Esophagus muscularis mucosa (tissue), 4 donors: Measurements from ENCODE around the gene ERMARD. TPM values are rescaled to one million over a fixed set of nuclear protein-coding genes. Genes with fewer than 3 reads are reported as not detected.

Experiments used
- DNase-seq: peaks from one replicate; pipeline ENCODE4 v3.0.0-alpha.2; 2017; ENCODE audit errors: extremely low spot score
- H3K27ac ChIP-seq, 4 donors: fragments of 200-600 bp; sonication (generic); replicated peaks in 1 of 4; 1 replicate in 3 of 4; 2 replicates in 1 of 4; pipeline ENCODE4 v1.5.1; 2016 to 2019; ENCODE audit warnings: mild to moderate bottlenecking in 1 of 4
- H3K27me3 ChIP-seq, 4 donors: fragments of 200-600 bp; sonication (generic); one replicate each; pipeline versions ENCODE4 v1.5.1 to v1.6.0; 2016 to 2019
- H3K36me3 ChIP-seq, 4 donors: fragments of 200-600 bp; sonication (generic); one replicate each; pipeline ENCODE4 v1.5.1; 2016 to 2019
- H3K4me1 ChIP-seq, 4 donors: fragments of 200-600 bp; sonication (generic); one replicate each; pipeline ENCODE4 v1.5.1; 2016 to 2019
- H3K4me3 ChIP-seq, 4 donors: fragments of 200-600 bp; sonication (generic); 1 replicate in 2 of 4; 2 replicates in 2 of 4; pipeline ENCODE4 v1.5.1; 2016 to 2019; ENCODE audit warnings: mild to moderate bottlenecking in 4 of 4, moderate library complexity in 1 of 4
- H3K9me3 ChIP-seq, 4 donors: fragments of 200-600 bp; sonication (generic); 1 replicate in 3 of 4; 2 replicates in 1 of 4; pipeline ENCODE4 v1.5.1; 2016 to 2019
- EP300 ChIP-seq: sonication (generic); formaldehyde crosslinking; IDR thresholded peaks from one replicate; pipeline ENCODE4 v1.6.1; 2017; ENCODE audit warnings: antibody characterized with exemption
- POLR2A ChIP-seq: fragments of 450-650 bp; IDR thresholded peaks from one replicate; pipeline ENCODE4 v1.6.1; 2017; ENCODE audit warnings: antibody characterized with exemption, moderate library complexity, mild to moderate bottlenecking, low read depth
- POLR2AphosphoS5 ChIP-seq, 2 donors: sonication (generic); formaldehyde crosslinking; IDR thresholded peaks; one replicate each; pipeline ENCODE4 v1.6.1; 2017; ENCODE audit warnings: antibody characterized with exemption in 2 of 2
- WGBS: methylation state at CpG from one replicate; pipeline ENCODE4 v1.1.5; 2018; 5-methylcytosine and 5-hydroxymethylcytosine counted together
- intact Hi-C: fragments of 100-400 bp; cut with DNase I; formaldehyde crosslinking; loops from one replicate; pipeline ENCODE4 v1.15.1; 2023
- total RNA-seq, 4 donors: library from RNA; depleted of rRNA; stranded (reverse); fragments of >200 nt; gene quantifications; one replicate each; pipeline versions ENCODE4 v1.1.0 to v1.2.1, GENCODE V29; 2016
- TF ChIP-seq, protein P1 (sequence below), 3 experiments: fragments of 200-600 bp in 2 of 3; fragments of 450-650 bp in 1 of 3; sonication (generic) in 2 of 3; IDR thresholded peaks; one replicate each; pipeline ENCODE4 v1.5.1; 2017 to 2019; ENCODE audit warnings: antibody characterized with exemption in 3 of 3, mild to moderate bottlenecking in 2 of 3, moderate library complexity in 1 of 3

The ERMARD gene
- total RNA-seq, 4 donors from 2014 or later: 9.6 to 13.3 (median 12.4) TPM

DNA sequence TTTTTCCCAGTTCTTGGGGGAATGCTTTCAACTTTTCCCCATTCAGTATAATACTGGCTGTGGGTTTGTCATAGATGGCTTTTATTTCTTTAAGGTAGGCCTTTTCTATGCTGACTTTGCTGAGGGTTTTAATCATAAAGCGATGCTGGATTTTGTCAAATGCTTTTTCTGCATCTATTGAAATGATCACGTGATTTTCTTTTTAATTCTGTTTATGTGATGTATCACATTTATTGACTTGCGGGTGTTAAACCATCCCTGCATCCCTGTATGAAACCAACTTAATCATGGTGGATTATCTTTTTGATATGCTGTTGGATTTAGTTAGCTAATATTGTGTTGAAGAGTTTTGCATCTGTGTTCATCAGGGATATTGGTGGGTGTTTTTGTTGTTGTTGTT, 65.6 kb downstream of the ERMARD start:
- Histone ChIP-seq H3K9me3 (peaks cover 0 to 11% (median 4%) of the 10 kb centered on the region in 4 donors), H3K27ac (no peak overlapping the region), H3K27me3 (no peaks in the 10 kb centered on the region), H3K4me3 (no peak overlapping the region), H3K4me1 (no peaks in the 10 kb centered on the region), H3K36me3 (no peaks in the 10 kb centered on the region)
- intact Hi-C loops: no loop called here
- TF ChIP-seq, protein P1, sequence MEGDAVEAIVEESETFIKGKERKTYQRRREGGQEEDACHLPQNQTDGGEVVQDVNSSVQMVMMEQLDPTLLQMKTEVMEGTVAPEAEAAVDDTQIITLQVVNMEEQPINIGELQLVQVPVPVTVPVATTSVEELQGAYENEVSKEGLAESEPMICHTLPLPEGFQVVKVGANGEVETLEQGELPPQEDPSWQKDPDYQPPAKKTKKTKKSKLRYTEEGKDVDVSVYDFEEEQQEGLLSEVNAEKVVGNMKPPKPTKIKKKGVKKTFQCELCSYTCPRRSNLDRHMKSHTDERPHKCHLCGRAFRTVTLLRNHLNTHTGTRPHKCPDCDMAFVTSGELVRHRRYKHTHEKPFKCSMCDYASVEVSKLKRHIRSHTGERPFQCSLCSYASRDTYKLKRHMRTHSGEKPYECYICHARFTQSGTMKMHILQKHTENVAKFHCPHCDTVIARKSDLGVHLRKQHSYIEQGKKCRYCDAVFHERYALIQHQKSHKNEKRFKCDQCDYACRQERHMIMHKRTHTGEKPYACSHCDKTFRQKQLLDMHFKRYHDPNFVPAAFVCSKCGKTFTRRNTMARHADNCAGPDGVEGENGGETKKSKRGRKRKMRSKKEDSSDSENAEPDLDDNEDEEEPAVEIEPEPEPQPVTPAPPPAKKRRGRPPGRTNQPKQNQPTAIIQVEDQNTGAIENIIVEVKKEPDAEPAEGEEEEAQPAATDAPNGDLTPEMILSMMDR (IDR thresholded peaks at IDR 0.05): no peak
- TF ChIP-seq EP300 (no peak), POLR2A (no peak), POLR2AphosphoS5 (IDR thresholded peaks at IDR 0.05) (no peak)
- WGBS: 95% methylated on average over 3 of the region's 3 CpGs
- no peak for DNase-seq

- Histone ChIP-seq H3K4me3 (no peak overlapping the region), H3K9me3 (peaks cover 0 to 11% (median 3%) of the 10 kb centered on the region in 4 donors), H3K36me3 (no peaks in the 10 kb centered on the region), H3K27ac (no peak overlapping the region), H3K4me1 (no peaks in the 10 kb centered on the region), H3K27me3 (peaks cover 0 to 12% (median 0%) of the 10 kb centered on the region in 4 donors)
- TF ChIP-seq, protein P1 (IDR thresholded peaks at IDR 0.05): no peak
- no peak for TF ChIP-seq POLR2A
- no peak for TF ChIP-seq EP300
- no peak for TF ChIP-seq POLR2AphosphoS5 (IDR thresholded peaks at IDR 0.05)
- peak; percentile 42 for DNase-seq
- 86% methylated on average over 2 of the region's 2 CpGs for WGBS
- intact Hi-C loops: no loop called here
Measured at GRCh38 chr6:169820358-169820757, 68.9 kb downstream of the ERMARD start.

DNA sequence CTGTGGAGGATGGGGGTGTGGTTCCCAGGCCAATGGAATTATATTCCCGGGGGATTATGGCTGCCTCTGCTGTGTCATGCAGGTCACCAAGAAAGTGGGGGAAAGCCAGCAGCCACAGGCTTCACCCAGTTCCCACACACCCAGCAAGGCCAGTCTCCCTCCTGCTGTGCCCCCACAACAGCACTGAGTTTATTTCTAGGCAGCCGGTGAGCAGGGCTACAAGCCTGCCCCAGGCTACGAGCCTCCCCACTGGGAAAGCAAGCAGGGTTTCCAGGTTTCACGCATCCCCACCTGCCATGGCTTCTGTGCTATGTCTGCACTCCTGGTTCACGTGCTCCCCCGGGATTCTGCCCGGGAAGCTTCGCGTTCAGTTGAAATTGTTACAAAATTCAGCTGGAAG, 72.6 kb downstream of the ERMARD start:
- TF ChIP-seq, protein P1 (IDR thresholded peaks at IDR 0.05): no peak
- TF ChIP-seq EP300 (no peak), POLR2A (no peak), POLR2AphosphoS5 (IDR thresholded peaks at IDR 0.05) (no peak)
- H3K4me3 ChIP-seq: no peak overlapping the region
- H3K9me3 ChIP-seq: peaks cover 0 to 4% (median 0%) of the 10 kb centered on the region in 4 donors
- 87% methylated on average over 9 of the region's 9 CpGs for WGBS
- peaks cover 0 to 22% (median 0%) of the 10 kb centered on the region in 4 donors for H3K27me3 ChIP-seq
- H3K36me3 ChIP-seq: no peaks in the 10 kb centered on the region
- intact Hi-C loops: no loop called here
- H3K27ac ChIP-seq: no peak overlapping the region
- peak; percentile 81 for DNase-seq
- no peaks in the 10 kb centered on the region for H3K4me1 ChIP-seq

- intact Hi-C loops: no loop called here
- no peak overlapping the region for H3K27ac ChIP-seq
- no peaks in the 10 kb centered on the region for H3K4me1 ChIP-seq
- peaks cover 0 to 4% (median 0%) of the 10 kb centered on the region in 4 donors for H3K9me3 ChIP-seq
- H3K4me3 ChIP-seq: no peak overlapping the region
- peak; percentile 79 for DNase-seq
- H3K36me3 ChIP-seq: no peaks in the 10 kb centered on the region
- TF ChIP-seq POLR2AphosphoS5 (IDR thresholded peaks at IDR 0.05) (no peak), EP300 (no peak)
- H3K27me3 ChIP-seq: peaks cover 0 to 22% (median 0%) of the 10 kb centered on the region in 4 donors
- WGBS: 89% methylated on average over 13 of the region's 15 CpGs
Measured at GRCh38 chr6:169824848-169825557, 73.6 kb downstream of the ERMARD start.

GRCh38 chr6:169825558-169826225, 74.3 kb downstream of the ERMARD start:
- H3K4me3 ChIP-seq: no peak overlapping the region
- TF ChIP-seq EP300: no peak
- no peak for TF ChIP-seq POLR2AphosphoS5 (IDR thresholded peaks at IDR 0.05)
- TF ChIP-seq, protein P1 (IDR thresholded peaks at IDR 0.05): no peak
- TF ChIP-seq POLR2A: no peak
- intact Hi-C loops: no loop called here
- peaks cover 0 to 4% (median 0%) of the 10 kb centered on the region in 4 donors for H3K9me3 ChIP-seq
- H3K4me1 ChIP-seq: no peaks in the 10 kb centered on the region
- peaks cover 0 to 24% (median 0%) of the 10 kb centered on the region in 4 donors for H3K27me3 ChIP-seq
- H3K27ac ChIP-seq: no peak overlapping the region
- DNase-seq: peak; percentile 84
- WGBS: 87% methylated on average over 11 of the region's 12 CpGs
- no peaks in the 10 kb centered on the region for H3K36me3 ChIP-seq
